HEK293T (cell line): ENCODE measurements around the gene MGAT1.

ENCODE experiments used
- ARNT ChIP-seq: fragments of 450-650 bp; IDR thresholded peaks from 2 replicates; pipeline ENCODE4 v1.6.1; 2017; ENCODE audit warnings: mild to moderate bottlenecking
- BHLHE40 ChIP-seq: fragments of 450-650 bp; IDR thresholded peaks from 2 replicates; pipeline ENCODE4 v1.6.1; 2016; ENCODE audit warnings: mild to moderate bottlenecking, moderate library complexity, borderline replicate concordance
- CTBP1 ChIP-seq: fragments of 450-650 bp; IDR thresholded peaks from 2 replicates; pipeline ENCODE4 v1.6.1; 2016; ENCODE audit warnings: borderline replicate concordance
- ELF4 ChIP-seq: fragments of 450-650 bp; IDR thresholded peaks from 2 replicates; pipeline ENCODE4 v1.6.1; 2017; ENCODE audit warnings: antibody characterized with exemption
- FOXA1 ChIP-seq: fragments of 450-650 bp; IDR thresholded peaks from 2 replicates; pipeline ENCODE4 v1.6.1; 2016; ENCODE audit warnings: mild to moderate bottlenecking
- FOXK2 ChIP-seq: fragments of 450-650 bp; IDR thresholded peaks from 2 replicates; pipeline ENCODE4 v1.6.1; 2016; ENCODE audit warnings: mild to moderate bottlenecking
- FOXM1 ChIP-seq: fragments of 450-650 bp; IDR thresholded peaks from 2 replicates; pipeline ENCODE4 v1.6.1; 2017; ENCODE audit warnings: mild to moderate bottlenecking, borderline replicate concordance
- L3MBTL2 ChIP-seq: fragments of 450-650 bp; conservative IDR thresholded peaks from 2 replicates; pipeline ENCODE4 v1.6.1; 2016; ENCODE audit warnings: mild to moderate bottlenecking
- NFRKB ChIP-seq: fragments of 450-650 bp; IDR thresholded peaks from 2 replicates; pipeline ENCODE4 v1.6.1; 2016; ENCODE audit warnings: mild to moderate bottlenecking, moderate library complexity
- SP1 ChIP-seq: fragments of 450-650 bp; IDR thresholded peaks from 2 replicates; pipeline ENCODE4 v1.6.1; 2017
- SUZ12 ChIP-seq: fragments of 450-650 bp; IDR thresholded peaks from 2 replicates; pipeline ENCODE4 v1.6.1; 2016; ENCODE audit warnings: mild to moderate bottlenecking
- TARDBP ChIP-seq: fragments of 450-650 bp; IDR thresholded peaks from 2 replicates; pipeline ENCODE4 v1.6.1; 2016
- ZNF384 ChIP-seq: fragments of 450-650 bp; IDR thresholded peaks from 2 replicates; pipeline ENCODE4 v1.6.1; 2016
- TF ChIP-seq, protein P1 (sequence below): fragments of 450-650 bp; IDR thresholded peaks from 2 replicates; pipeline ENCODE4 v1.6.1; 2016

GRCh38 chr5:180791611-180792213 lies 10.9 kb downstream of the MGAT1 start:
- TF ChIP-seq FOXM1 (no peak), ELF4 (no peak), NFRKB (no peak), SP1 (no peak), L3MBTL2 (no peak), FOXK2 (no peak), SUZ12 (no peak), BHLHE40 (no peak), FOXA1 (no peak), CTBP1 (no peak), TARDBP (no peak), ZNF384 (no peak), ARNT (no peak)
- TF ChIP-seq, protein P1, sequence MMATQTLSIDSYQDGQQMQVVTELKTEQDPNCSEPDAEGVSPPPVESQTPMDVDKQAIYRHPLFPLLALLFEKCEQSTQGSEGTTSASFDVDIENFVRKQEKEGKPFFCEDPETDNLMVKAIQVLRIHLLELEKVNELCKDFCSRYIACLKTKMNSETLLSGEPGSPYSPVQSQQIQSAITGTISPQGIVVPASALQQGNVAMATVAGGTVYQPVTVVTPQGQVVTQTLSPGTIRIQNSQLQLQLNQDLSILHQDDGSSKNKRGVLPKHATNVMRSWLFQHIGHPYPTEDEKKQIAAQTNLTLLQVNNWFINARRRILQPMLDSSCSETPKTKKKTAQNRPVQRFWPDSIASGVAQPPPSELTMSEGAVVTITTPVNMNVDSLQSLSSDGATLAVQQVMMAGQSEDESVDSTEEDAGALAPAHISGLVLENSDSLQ = no peak
